ENCODE results near the gene EIF3CL.
"Not testable (repeated sequence)": the region's sequence is repeated elsewhere in the genome, so short reads cannot be mapped to it uniquely, and the experiment has no call there.

The EIF3CL gene

GRCh38 chr16:28362600-28362999 lies 41.0 kb downstream of the EIF3CL start:
- DNase-seq (ENCODE audit: low spot score), result not testable (repeated sequence)

- not testable (repeated sequence) for DNase-seq (ENCODE audit: low spot score)
These were observed 65.4 kb downstream of the EIF3CL start for GRCh38 chr16:28338230-28338629.

- not testable (repeated sequence) for DNase-seq (ENCODE audit: low spot score)
These were observed 66.5 kb downstream of the EIF3CL start for GRCh38 chr16:28336940-28337710.

GRCh38 chr16:28335678-28336077 lies 68.0 kb downstream of the EIF3CL start:
- not testable (repeated sequence) for DNase-seq (ENCODE audit: low spot score)

GRCh38 chr16:28332632-28333031 lies 71.0 kb downstream of the EIF3CL start:
- not testable (repeated sequence) for DNase-seq (ENCODE audit: low spot score)

- not testable (repeated sequence) for DNase-seq (ENCODE audit: low spot score)
These were observed 72.7 kb downstream of the EIF3CL start for GRCh38 chr16:28330981-28331380.

GRCh38 chr16:28330232-28330631 lies 73.4 kb downstream of the EIF3CL start:
- DNase-seq (ENCODE audit: low spot score), result peak; percentile 55

Measured in NAMALWA (cell line).